ENCODE measurements around the gene AFG1L. TPM values are rescaled to one million over a fixed set of nuclear protein-coding genes. Genes with fewer than 3 reads are reported as not detected.
"Not testable (repeated sequence)": the region's sequence is repeated elsewhere in the genome, so short reads cannot be mapped to it uniquely, and the experiment has no call there.

Gene AFG1L
- total and polyA plus RNA-seq, 10 donors, result 1.8 to 13.0 (median 4.4) TPM

DNA sequence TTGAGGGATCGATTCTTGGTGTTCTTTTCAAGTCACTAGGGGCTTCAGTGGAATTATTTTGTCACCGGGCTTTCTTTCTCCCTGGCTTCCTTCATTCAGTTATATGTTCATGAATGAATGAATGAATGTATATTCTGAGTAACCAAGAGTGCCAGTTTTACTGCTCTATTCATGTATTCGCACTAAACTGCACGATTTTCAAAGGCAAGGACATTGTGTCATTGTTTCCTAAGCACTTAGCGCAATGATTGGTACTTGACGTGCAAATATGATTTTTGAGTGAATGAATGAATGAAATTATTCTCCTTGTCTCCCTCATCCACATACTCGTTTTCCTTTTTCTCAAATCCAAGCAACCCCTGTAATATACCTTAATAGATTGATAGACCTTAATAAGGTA lies 822 bp downstream of the AFG1L start:
- peaks cover 8 to 43% (median 22%) of the 10 kb centered on the region in 6 donors for H3K4me1 ChIP-seq
- H3K27ac ChIP-seq, result peak overlapping the region; percentile 95 to 99 (median 98)
- H3K27me3 ChIP-seq (replicated peaks in 1 of 7), result no peaks in the 10 kb centered on the region
- WGBS, 5 donors, result 48 to 63% (median 52%) methylated on average over 7 of the region's 7 CpGs
- H3K36me3 ChIP-seq, result no peaks in the 10 kb centered on the region
- H3K9me3 ChIP-seq, result no peaks in the 10 kb centered on the region
- no peak for DNase-seq
- intact Hi-C loops (cut with DNase I; ENCODE audit: low total_unique reads), result no loop called here
- TF ChIP-seq POLR2A (IDR thresholded peaks at IDR 0.05) (no peak), POLR2AphosphoS5 (IDR thresholded peaks at IDR 0.05) (no peak)
- TF ChIP-seq, protein P1, sequence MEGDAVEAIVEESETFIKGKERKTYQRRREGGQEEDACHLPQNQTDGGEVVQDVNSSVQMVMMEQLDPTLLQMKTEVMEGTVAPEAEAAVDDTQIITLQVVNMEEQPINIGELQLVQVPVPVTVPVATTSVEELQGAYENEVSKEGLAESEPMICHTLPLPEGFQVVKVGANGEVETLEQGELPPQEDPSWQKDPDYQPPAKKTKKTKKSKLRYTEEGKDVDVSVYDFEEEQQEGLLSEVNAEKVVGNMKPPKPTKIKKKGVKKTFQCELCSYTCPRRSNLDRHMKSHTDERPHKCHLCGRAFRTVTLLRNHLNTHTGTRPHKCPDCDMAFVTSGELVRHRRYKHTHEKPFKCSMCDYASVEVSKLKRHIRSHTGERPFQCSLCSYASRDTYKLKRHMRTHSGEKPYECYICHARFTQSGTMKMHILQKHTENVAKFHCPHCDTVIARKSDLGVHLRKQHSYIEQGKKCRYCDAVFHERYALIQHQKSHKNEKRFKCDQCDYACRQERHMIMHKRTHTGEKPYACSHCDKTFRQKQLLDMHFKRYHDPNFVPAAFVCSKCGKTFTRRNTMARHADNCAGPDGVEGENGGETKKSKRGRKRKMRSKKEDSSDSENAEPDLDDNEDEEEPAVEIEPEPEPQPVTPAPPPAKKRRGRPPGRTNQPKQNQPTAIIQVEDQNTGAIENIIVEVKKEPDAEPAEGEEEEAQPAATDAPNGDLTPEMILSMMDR (IDR thresholded peaks at IDR 0.05 in 8 of 11, conservative IDR thresholded peaks at IDR 0.05 in 3 of 11), result no peak
- peak overlapping the region; percentile 56 to 79 (median 74) for H3K4me3 ChIP-seq

DNA sequence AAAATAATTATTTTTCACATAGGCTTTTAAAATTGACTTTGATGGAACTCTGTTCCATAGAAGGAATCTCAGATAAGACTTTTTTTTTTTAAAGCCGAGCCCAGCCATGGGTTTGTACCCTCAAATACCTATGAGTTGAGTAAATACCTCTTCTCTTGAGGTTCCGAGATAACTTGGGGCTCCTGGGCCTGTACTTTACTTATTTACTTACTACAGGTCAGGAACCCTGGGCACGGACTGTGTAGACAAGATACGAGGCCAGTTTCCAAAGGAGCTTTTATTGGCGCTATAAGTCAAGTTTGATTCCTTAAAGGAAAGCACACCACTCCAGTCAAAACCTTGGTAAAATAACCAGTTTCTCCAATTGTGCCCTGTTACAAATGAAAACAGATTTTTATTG lies 7.5 kb downstream of the AFG1L start:
- WGBS, 5 donors, result 95 to 99% (median 96%) methylated on average over 5 of the region's 5 CpGs
- TF ChIP-seq POLR2AphosphoS5 (IDR thresholded peaks at IDR 0.05) (no peak), POLR2A (IDR thresholded peaks at IDR 0.05) (no peak)
- TF ChIP-seq, protein P1 (IDR thresholded peaks at IDR 0.05 in 8 of 11, conservative IDR thresholded peaks at IDR 0.05 in 3 of 11), result no peak

DNA sequence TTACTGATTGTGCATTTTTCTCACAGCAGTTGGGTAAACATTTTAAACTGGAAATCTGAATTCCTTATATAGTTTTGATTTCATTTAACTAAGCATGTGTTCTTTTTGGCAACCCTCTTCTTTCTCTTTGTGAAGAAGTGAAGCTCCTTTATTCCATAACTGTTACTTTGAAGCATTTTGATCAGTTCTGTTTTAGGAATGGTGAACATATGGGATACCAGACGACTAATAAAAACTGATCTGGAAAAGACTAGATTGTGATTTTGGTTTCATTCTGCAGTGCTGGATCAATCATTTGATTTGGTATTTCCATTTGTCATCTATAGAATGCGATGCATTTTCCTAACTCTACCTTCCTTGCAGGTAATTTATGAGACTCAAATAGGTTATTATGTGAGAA lies 9.8 kb downstream of the AFG1L start:
- H3K27ac ChIP-seq, result no peak overlapping the region
- peaks cover 0 to 10% (median 1%) of the 10 kb centered on the region in 6 donors for H3K4me1 ChIP-seq
- intact Hi-C loops (cut with DNase I; ENCODE audit: low total_unique reads), result no loop called here
- H3K9me3 ChIP-seq, result no peaks in the 10 kb centered on the region
- WGBS, 5 donors, result 93 to 98% (median 96%) methylated on average over 2 of the region's 2 CpGs
- H3K4me3 ChIP-seq, result no peak overlapping the region
- H3K27me3 ChIP-seq (replicated peaks in 1 of 7), result no peaks in the 10 kb centered on the region
- no peak for DNase-seq
- no peaks in the 10 kb centered on the region for H3K36me3 ChIP-seq
- TF ChIP-seq POLR2A (IDR thresholded peaks at IDR 0.05) (no peak), POLR2AphosphoS5 (IDR thresholded peaks at IDR 0.05) (no peak)
- TF ChIP-seq, protein P1 (IDR thresholded peaks at IDR 0.05 in 8 of 11, conservative IDR thresholded peaks at IDR 0.05 in 3 of 11), result no peak

More for the DNA sequence above, 7.5 kb downstream of the AFG1L start:
- Histone ChIP-seq H3K27ac (no peak overlapping the region), H3K27me3 (replicated peaks in 1 of 7) (no peaks in the 10 kb centered on the region), H3K9me3 (no peaks in the 10 kb centered on the region), H3K4me1 (peaks cover 0 to 19% (median 4%) of the 10 kb centered on the region in 6 donors), H3K4me3 (no peak overlapping the region), H3K36me3 (no peaks in the 10 kb centered on the region)
- DNase-seq, result no peak
- intact Hi-C loops (cut with DNase I; ENCODE audit: low total_unique reads), result no loop called here

DNA sequence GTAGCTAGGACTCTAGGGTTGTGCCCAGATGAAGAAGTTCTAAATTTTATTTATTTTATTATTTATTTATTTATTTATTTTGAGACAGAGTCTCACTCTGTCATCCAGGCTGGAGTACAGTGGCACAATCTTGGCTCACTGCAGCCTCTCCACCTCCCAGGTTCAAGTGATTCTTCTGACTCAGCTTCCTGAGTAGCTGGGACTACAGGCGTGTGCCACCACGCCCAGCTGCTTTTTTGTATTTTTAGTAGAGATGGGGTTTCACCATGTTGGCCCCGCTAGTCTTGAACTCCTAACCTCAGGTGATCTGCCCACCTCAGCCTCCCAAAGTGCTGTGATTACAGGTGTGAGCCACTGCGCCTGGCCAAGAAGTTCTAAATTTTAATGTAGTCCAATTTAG lies 13.8 kb downstream of the AFG1L start:
- H3K27ac ChIP-seq; H3K9me3 ChIP-seq; H3K4me1 ChIP-seq; H3K27me3 ChIP-seq (replicated peaks in 1 of 7); H3K36me3 ChIP-seq; H3K4me3 ChIP-seq; intact Hi-C loops (cut with DNase I; ENCODE audit: low total_unique reads); DNase-seq: not testable (repeated sequence)
- WGBS, 5 donors, result 53 to 74% (median 66%) methylated on average over 4 of the region's 4 CpGs

DNA sequence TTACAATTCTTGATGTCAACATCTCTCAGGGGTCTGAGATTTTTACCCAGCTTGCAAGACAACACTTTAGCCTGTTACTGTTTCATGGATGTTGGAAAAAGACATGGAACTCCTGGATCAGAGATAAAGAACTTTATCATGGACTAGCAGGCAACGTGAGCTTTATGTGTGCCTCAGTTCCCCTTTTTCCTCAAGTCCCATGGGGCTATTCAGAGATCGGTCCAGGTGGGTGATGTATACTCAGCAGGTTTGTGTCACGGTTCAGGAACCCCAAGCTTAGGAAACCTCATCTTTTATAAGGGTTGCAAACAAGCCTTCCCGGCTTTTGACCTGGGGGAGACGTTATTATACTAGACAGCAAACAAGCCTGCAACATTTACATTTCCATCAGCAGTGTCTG lies 15.0 kb downstream of the AFG1L start:
- H3K4me3 ChIP-seq, result no peak overlapping the region
- WGBS, 5 donors, result 77 to 92% (median 86%) methylated on average over 5 of the region's 5 CpGs
- no peaks in the 10 kb centered on the region for H3K36me3 ChIP-seq
- H3K9me3 ChIP-seq, result no peaks in the 10 kb centered on the region
- DNase-seq, result no peak
- H3K27ac ChIP-seq, result no peak overlapping the region
- H3K27me3 ChIP-seq (replicated peaks in 1 of 7), result no peaks in the 10 kb centered on the region
- TF ChIP-seq, protein P1 (IDR thresholded peaks at IDR 0.05 in 8 of 11, conservative IDR thresholded peaks at IDR 0.05 in 3 of 11), result no peak
- TF ChIP-seq POLR2A (IDR thresholded peaks at IDR 0.05) (no peak), POLR2AphosphoS5 (IDR thresholded peaks at IDR 0.05) (no peak)
- peaks cover 0 to 8% (median 0%) of the 10 kb centered on the region in 6 donors for H3K4me1 ChIP-seq
- intact Hi-C loops (cut with DNase I; ENCODE audit: low total_unique reads), result no loop called here

Measured in spleen (tissue), 11 donors.